KMS-11 (cell line): Measurements from ENCODE around the gene NRTN.

Experiments
- H2AFZ ChIP-seq: fragments of 200-600 bp; sonication (generic); 2 replicates; pipeline ENCODE4 v1.6.1; 2016; ENCODE audit warnings: antibody characterized with exemption, mixed run types, low read depth
- H3K27ac ChIP-seq: fragments of 200-600 bp; sonication (generic); 2 replicates; pipeline ENCODE4 v1.6.1; 2016; ENCODE audit warnings: mild to moderate bottlenecking, mixed run types
- H3K27me3 ChIP-seq: fragments of 200-600 bp; sonication (generic); 2 replicates; pipeline ENCODE4 v1.6.1; 2017; ENCODE audit warnings: mild to moderate bottlenecking, low read depth, mixed run types, moderate library complexity; ENCODE audit not compliant: insufficient read depth
- H3K36me3 ChIP-seq: fragments of 200-600 bp; sonication (generic); 2 replicates; pipeline ENCODE4 v1.6.1; 2017; ENCODE audit warnings: mild to moderate bottlenecking, mixed run types; ENCODE audit not compliant: insufficient read depth
- H3K4me1 ChIP-seq: fragments of 200-600 bp; sonication (generic); 2 replicates; pipeline ENCODE4 v1.6.1; 2016; ENCODE audit warnings: mild to moderate bottlenecking, low read depth, mixed run types; ENCODE audit not compliant: poor library complexity, severe bottlenecking
- H3K4me2 ChIP-seq: fragments of 200-600 bp; sonication (generic); 2 replicates; pipeline ENCODE4 v1.7.0; 2016; ENCODE audit warnings: mild to moderate bottlenecking, mixed run types
- H3K4me3 ChIP-seq: fragments of 200-600 bp; sonication (generic); IDR thresholded peaks from 2 replicates; pipeline ENCODE4 v1.6.1; 2017; ENCODE audit warnings: low read depth, low read length, mixed read lengths; ENCODE audit not compliant: insufficient read depth
- H3K79me2 ChIP-seq: fragments of 200-600 bp; sonication (generic); 2 replicates; pipeline ENCODE4 v1.6.1; 2016; ENCODE audit warnings: low read depth, mixed run types; ENCODE audit not compliant: insufficient read depth
- H3K9ac ChIP-seq: fragments of 200-600 bp; sonication (generic); 2 replicates; pipeline ENCODE4 v1.6.1; 2016; ENCODE audit warnings: mild to moderate bottlenecking, mixed run types
- H4K20me1 ChIP-seq: fragments of 200-600 bp; sonication (generic); 2 replicates; pipeline ENCODE4 v1.6.1; 2016; ENCODE audit warnings: mild to moderate bottlenecking, mixed run types; ENCODE audit not compliant: insufficient read depth
- CTCF ChIP-seq: fragments of 200-600 bp; sonication (generic); conservative IDR thresholded peaks from 2 replicates; pipeline ENCODE4 v1.6.1; 2017; ENCODE audit warnings: low read depth, mild to moderate bottlenecking, antibody characterized with exemption, low read length, moderate library complexity, mixed read lengths

The NRTN gene

DNA sequence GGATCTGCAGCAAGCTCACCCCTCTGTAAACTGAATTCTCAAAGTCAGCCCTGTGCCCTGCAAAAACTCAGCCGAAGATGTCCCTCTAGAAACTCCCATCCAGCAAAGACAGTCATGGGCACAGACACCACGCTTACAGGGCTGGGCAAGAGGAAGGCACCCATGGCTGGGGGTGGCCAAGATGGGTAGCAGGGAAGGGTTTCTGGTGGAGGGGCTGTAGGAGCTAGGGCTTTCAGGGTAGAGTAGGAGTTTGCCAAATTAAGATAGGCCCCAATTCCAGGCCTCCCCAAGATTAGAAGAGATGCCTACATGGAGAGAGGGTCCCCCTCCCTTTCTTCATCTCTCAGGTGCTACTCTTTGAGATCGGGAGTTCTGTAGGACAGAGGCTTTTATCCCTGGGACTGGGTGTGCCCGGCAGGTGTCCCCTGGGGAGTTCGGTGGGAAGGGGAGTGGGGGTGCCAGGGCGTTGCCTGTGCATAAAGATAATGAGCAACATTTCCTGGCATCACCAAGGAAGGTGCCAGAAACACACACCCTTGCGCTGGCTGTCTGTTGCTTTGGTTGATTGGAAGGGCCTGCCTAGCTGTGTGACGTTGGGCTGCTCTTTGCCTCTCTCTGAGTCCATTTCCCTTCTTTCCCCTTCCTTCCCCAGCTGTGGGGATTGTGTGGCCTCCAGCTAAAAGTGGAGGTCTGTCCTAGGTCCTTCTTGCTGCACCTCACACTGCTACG, 9.4 kb downstream of the NRTN start:
- H3K4me3 ChIP-seq: no peak overlapping the region
- H2AFZ ChIP-seq: no peak overlapping the region
- no peak overlapping the region for H3K4me2 ChIP-seq
- no peaks in the 10 kb centered on the region for H4K20me1 ChIP-seq
- no peak for TF ChIP-seq CTCF
- H3K27ac ChIP-seq: no peak overlapping the region
- no peak overlapping the region for H3K9ac ChIP-seq
- no peaks in the 10 kb centered on the region for H3K4me1 ChIP-seq
- H3K79me2 ChIP-seq: no peaks in the 10 kb centered on the region
- H3K36me3 ChIP-seq: no peaks in the 10 kb centered on the region
- peaks cover 2% of the 10 kb centered on the region; the same call in 1 of the 2 replicates for H3K27me3 ChIP-seq

DNA sequence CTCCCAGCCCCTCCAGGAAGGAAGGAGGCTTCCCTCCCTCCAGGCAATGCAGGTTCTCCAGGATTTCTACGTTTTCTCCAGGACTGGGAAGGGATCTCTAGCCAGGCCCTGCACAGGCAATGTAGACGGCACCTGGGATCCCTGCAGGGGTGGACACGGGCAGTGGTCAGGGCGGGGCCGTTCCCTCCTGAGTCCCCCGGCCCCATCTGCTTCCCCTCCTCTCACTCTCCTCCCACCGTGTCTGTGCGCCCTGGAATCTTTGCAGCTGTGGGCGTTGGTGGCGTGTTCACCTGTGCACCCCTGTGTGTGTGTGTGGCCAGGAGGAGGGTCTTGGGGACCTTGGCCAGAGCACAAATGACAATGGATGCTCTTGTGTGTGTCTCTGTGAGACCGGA, 10.0 kb downstream of the NRTN start:
- Histone ChIP-seq H3K4me1 (no peaks in the 10 kb centered on the region), H3K9ac (no peak overlapping the region), H3K4me3 (no peak overlapping the region), H2AFZ (no peak overlapping the region), H3K4me2 (no peak overlapping the region), H3K27ac (no peak overlapping the region), H3K79me2 (no peaks in the 10 kb centered on the region), H3K36me3 (no peaks in the 10 kb centered on the region), H3K27me3 (peaks cover 2% of the 10 kb centered on the region; the same call in 1 of the 2 replicates), H4K20me1 (no peaks in the 10 kb centered on the region)
- TF ChIP-seq CTCF: no peak

DNA sequence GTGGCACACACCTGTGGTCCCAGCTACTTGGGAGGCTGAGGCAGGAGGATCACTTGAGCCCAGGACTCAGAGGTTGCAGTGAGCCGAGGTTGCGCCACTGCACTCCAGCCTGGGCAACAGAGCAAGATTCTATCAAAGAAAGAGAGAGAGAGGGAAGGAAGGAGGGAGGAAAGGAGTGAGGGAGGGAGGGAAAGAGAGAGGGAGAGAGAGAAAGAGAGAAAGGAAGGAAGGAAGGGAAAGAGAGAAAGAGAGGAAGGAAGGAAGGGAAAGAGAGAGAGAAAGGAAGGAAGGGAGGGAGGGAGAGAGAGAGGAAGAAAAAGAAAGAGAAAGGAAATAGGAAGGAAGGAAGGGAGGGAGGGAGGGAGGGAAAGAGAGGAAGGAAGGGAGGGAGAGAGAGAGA, 12.4 kb downstream of the NRTN start:
- no peak overlapping the region for H3K9ac ChIP-seq
- H3K4me3 ChIP-seq: no peak overlapping the region
- no peaks in the 10 kb centered on the region for H3K36me3 ChIP-seq
- H3K4me1 ChIP-seq: no peaks in the 10 kb centered on the region
- no peak overlapping the region for H2AFZ ChIP-seq
- no peak for TF ChIP-seq CTCF
- no peaks in the 10 kb centered on the region for H3K79me2 ChIP-seq
- no peak overlapping the region for H3K4me2 ChIP-seq
- H3K27ac ChIP-seq: no peak overlapping the region
- H4K20me1 ChIP-seq: no peaks in the 10 kb centered on the region
- peaks cover 2% of the 10 kb centered on the region; the same call in 1 of the 2 replicates for H3K27me3 ChIP-seq

DNA sequence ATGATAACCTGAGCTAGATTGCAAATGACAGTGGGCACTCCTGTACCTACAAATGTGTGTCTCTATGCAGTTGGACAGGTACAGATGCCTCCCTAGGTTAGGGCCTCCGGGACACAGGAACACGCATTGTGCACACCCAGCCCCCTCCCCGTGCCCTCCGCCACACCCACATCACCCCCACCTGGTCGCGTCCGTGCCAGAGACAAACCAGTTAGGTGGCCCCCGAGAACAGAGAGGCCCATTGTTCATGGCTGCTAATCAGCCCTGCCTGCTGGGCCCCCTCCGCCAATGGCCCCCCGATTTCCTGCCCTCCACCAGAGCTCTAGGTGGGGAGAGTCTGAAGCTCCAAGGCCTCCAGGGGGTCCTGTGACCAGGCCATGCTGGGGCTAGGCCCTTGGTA, 13.7 kb downstream of the NRTN start:
- no peaks in the 10 kb centered on the region for H3K4me1 ChIP-seq
- H3K9ac ChIP-seq: no peak overlapping the region
- no peaks in the 10 kb centered on the region for H3K79me2 ChIP-seq
- H3K27me3 ChIP-seq: peaks cover 2% of the 10 kb centered on the region; the same call in 1 of the 2 replicates
- no peak overlapping the region for H3K4me3 ChIP-seq
- H3K27ac ChIP-seq: no peak overlapping the region
- H3K4me2 ChIP-seq: no peak overlapping the region
- no peak overlapping the region for H2AFZ ChIP-seq
- H4K20me1 ChIP-seq: no peaks in the 10 kb centered on the region
- no peaks in the 10 kb centered on the region for H3K36me3 ChIP-seq
- no peak for TF ChIP-seq CTCF
